Loucy (cell line): ENCODE measurements around the gene EIF4EBP2.

Experiments used
- H2AFZ ChIP-seq: fragments of 200-600 bp; sonication (generic); 2 replicates; pipeline ENCODE4 v1.6.0; 2016; ENCODE audit warnings: antibody characterized with exemption, mild to moderate bottlenecking, low read length, moderate library complexity
- H3F3A ChIP-seq: fragments of 200-600 bp; 2 replicates; pipeline ENCODE4 v1.6.0; 2016; ENCODE audit warnings: antibody characterized with exemption, low read depth, mild to moderate bottlenecking
- H3K27me3 ChIP-seq: fragments of 200-600 bp; sonication (generic); 2 replicates; pipeline ENCODE4 v1.6.1; 2014; ENCODE audit warnings: low read length, mild to moderate bottlenecking; ENCODE audit not compliant: insufficient read depth, poor library complexity, severe bottlenecking
- H3K36me3 ChIP-seq: fragments of 200-600 bp; sonication (generic); 2 replicates; pipeline ENCODE4 v1.6.1; 2016; ENCODE audit warnings: low read length; ENCODE audit not compliant: insufficient read depth
- H3K4me1 ChIP-seq: fragments of 200-600 bp; sonication (generic); 2 replicates; pipeline ENCODE4 v1.5.1; 2014; ENCODE audit warnings: low read length, mild to moderate bottlenecking; ENCODE audit not compliant: insufficient read depth, poor library complexity, severe bottlenecking
- H3K4me2 ChIP-seq: fragments of 200-600 bp; sonication (generic); 2 replicates; pipeline ENCODE4 v1.6.0; 2014; ENCODE audit warnings: antibody characterized with exemption, low read length, low read depth, mild to moderate bottlenecking; ENCODE audit not compliant: poor library complexity, severe bottlenecking
- H3K4me3 ChIP-seq: fragments of 200-600 bp; sonication (generic); 2 replicates; pipeline ENCODE4 v1.5.1; 2014; ENCODE audit warnings: low read length, mild to moderate bottlenecking, mixed read lengths; ENCODE audit not compliant: poor library complexity, severe bottlenecking
- H3K79me2 ChIP-seq: fragments of 200-600 bp; sonication (generic); 2 replicates; pipeline ENCODE4 v1.6.1; 2014; ENCODE audit warnings: low read length; ENCODE audit not compliant: insufficient read depth
- H3K9ac ChIP-seq: fragments of 200-600 bp; sonication (generic); 2 replicates; pipeline ENCODE4 v1.6.0; 2014; ENCODE audit warnings: mild to moderate bottlenecking, low read depth, low read length, moderate library complexity; ENCODE audit not compliant: poor library complexity, severe bottlenecking
- H3K9me2 ChIP-seq: fragments of 200-600 bp; sonication (generic); replicated peaks from 2 replicates; pipeline ENCODE4 v1.6.1; 2016; ENCODE audit warnings: low read depth, low read length, mixed read lengths
- H3K9me3 ChIP-seq: fragments of 200-600 bp; sonication (generic); 2 replicates; pipeline ENCODE4 v1.6.1; 2014; ENCODE audit warnings: mild to moderate bottlenecking, antibody characterized with exemption, low read length, low read depth; ENCODE audit not compliant: insufficient read depth
- H4K20me1 ChIP-seq: fragments of 200-600 bp; sonication (generic); 2 replicates; pipeline ENCODE4 v1.6.0; 2014; ENCODE audit warnings: antibody characterized with exemption, low read length, mild to moderate bottlenecking; ENCODE audit not compliant: insufficient read depth, poor library complexity, severe bottlenecking
- CTCF ChIP-seq: fragments of 200-600 bp; sonication (generic); conservative IDR thresholded peaks from 2 replicates; pipeline ENCODE4 v1.5.1; 2014; ENCODE audit warnings: mild to moderate bottlenecking, antibody characterized with exemption, low read length
- EZH2phosphoT487 ChIP-seq: fragments of 200-600 bp; IDR thresholded peaks from 2 replicates; pipeline ENCODE4 v1.6.1; 2018; ENCODE audit warnings: antibody characterized with exemption, mild to moderate bottlenecking, moderate library complexity, borderline replicate concordance

EIF4EBP2 gene

GRCh38 chr10:70363971-70364771 lies 39.8 kb upstream of the EIF4EBP2 start:
- Histone ChIP-seq H3K9me3 (no peaks in the 10 kb centered on the region), H3K79me2 (no peaks in the 10 kb centered on the region), H4K20me1 (no peaks in the 10 kb centered on the region), H3K36me3 (no peaks in the 10 kb centered on the region), H3K4me3 (no peak overlapping the region), H3K9ac (peak overlapping the region; percentile 28), H3K27me3 (no peaks in the 10 kb centered on the region), H3K4me2 (peak overlapping the region; percentile 55), H3K4me1 (peaks cover 8% of the 10 kb centered on the region), H3F3A (no peaks in the 10 kb centered on the region), H2AFZ (peak overlapping the region; percentile 68; the same call in 1 of the 2 replicates), H3K9me2 (no peaks in the 10 kb centered on the region)
- TF ChIP-seq CTCF (peak; percentile 88), EZH2phosphoT487 (no peak)

GRCh38 chr10:70364772-70365091 lies 39.2 kb upstream of the EIF4EBP2 start:
- no peak overlapping the region for H3K9ac ChIP-seq
- H4K20me1 ChIP-seq, result no peaks in the 10 kb centered on the region
- peaks cover 8% of the 10 kb centered on the region for H3K4me1 ChIP-seq
- H3F3A ChIP-seq, result no peaks in the 10 kb centered on the region
- H3K9me2 ChIP-seq, result no peaks in the 10 kb centered on the region
- H3K4me2 ChIP-seq, result peak overlapping the region; percentile 55
- TF ChIP-seq CTCF, result no peak; the same call in 1 of the 2 replicates
- no peak for TF ChIP-seq EZH2phosphoT487
- no peak overlapping the region for H3K4me3 ChIP-seq
- no peak overlapping the region for H2AFZ ChIP-seq
- no peaks in the 10 kb centered on the region for H3K27me3 ChIP-seq
- H3K9me3 ChIP-seq, result no peaks in the 10 kb centered on the region
- no peaks in the 10 kb centered on the region for H3K79me2 ChIP-seq
- H3K36me3 ChIP-seq, result no peaks in the 10 kb centered on the region

GRCh38 chr10:70367195-70367796 lies 36.6 kb upstream of the EIF4EBP2 start:
- Histone ChIP-seq H3K27me3 (no peaks in the 10 kb centered on the region), H3K4me3 (no peak overlapping the region), H3K36me3 (no peaks in the 10 kb centered on the region), H3K9me2 (no peaks in the 10 kb centered on the region), H3K4me2 (no peak overlapping the region), H3K4me1 (peaks cover 8% of the 10 kb centered on the region), H3K9me3 (no peaks in the 10 kb centered on the region), H2AFZ (no peak overlapping the region), H4K20me1 (no peaks in the 10 kb centered on the region), H3K9ac (no peak overlapping the region), H3K79me2 (no peaks in the 10 kb centered on the region), H3F3A (no peaks in the 10 kb centered on the region)
- TF ChIP-seq CTCF (no peak), EZH2phosphoT487 (no peak)
